HepG2 (cell line): Measurements from ENCODE around the gene PUS1. TPM values are rescaled to one million over a fixed set of nuclear protein-coding genes. Genes with fewer than 3 reads are reported as not detected.

Experiments used
- CHD4 ChIP-seq: fragments of 200-600 bp; sonication (generic); IDR thresholded peaks from 2 replicates; pipeline ENCODE4 v1.7.0; 2017; ENCODE audit warnings: mild to moderate bottlenecking, low read length, borderline replicate concordance
- EEA1 ChIP-seq: sonication (generic); formaldehyde crosslinking; IDR thresholded peaks from 2 replicates; pipeline ENCODE4 v1.5.1; 2020; ENCODE audit warnings: mild to moderate bottlenecking, missing genetic modification reagents, borderline replicate concordance
- FUBP1 ChIP-seq: sonication (generic); formaldehyde crosslinking; IDR thresholded peaks from 2 replicates; pipeline ENCODE4 v1.5.1; 2020; ENCODE audit warnings: missing genetic modification reagents, mild to moderate bottlenecking, borderline replicate concordance
- JARID2 ChIP-seq: sonication (generic); formaldehyde crosslinking; IDR thresholded peaks from 2 replicates; pipeline ENCODE4 v1.8.1; 2023; ENCODE audit warnings: missing genetic modification reagents, inconsistent platforms; ENCODE audit not compliant: insufficient replicate concordance
- KIAA2018 ChIP-seq: sonication (generic); formaldehyde crosslinking; IDR thresholded peaks from 2 replicates; pipeline ENCODE4 v1.5.0; 2020; ENCODE audit warnings: mild to moderate bottlenecking, missing genetic modification reagents, borderline replicate concordance
- MXD1 ChIP-seq: sonication (generic); formaldehyde crosslinking; IDR thresholded peaks from 2 replicates; pipeline ENCODE4 v1.4.0; 2020; ENCODE audit warnings: mild to moderate bottlenecking, missing genetic modification reagents
- RBAK ChIP-seq: sonication (generic); formaldehyde crosslinking; IDR thresholded peaks from 2 replicates; pipeline ENCODE4 v1.5.1; 2020; ENCODE audit warnings: mild to moderate bottlenecking, missing genetic modification reagents
- TBL1XR1 ChIP-seq: fragments of 150-350 bp; IDR thresholded peaks from 2 replicates; pipeline ENCODE4 v1.6.1; 2014; ENCODE audit warnings: borderline replicate concordance, low read length; ENCODE audit not compliant: partially characterized antibody
- ZBTB44 ChIP-seq: sonication (generic); formaldehyde crosslinking; IDR thresholded peaks from 2 replicates; pipeline ENCODE4 v1.4.0; 2020; ENCODE audit warnings: missing genetic modification reagents
- ZMAT5 ChIP-seq: sonication (generic); formaldehyde crosslinking; IDR thresholded peaks from 2 replicates; pipeline ENCODE4 v1.5.0; 2020; ENCODE audit warnings: mild to moderate bottlenecking, low read depth, missing genetic modification reagents, borderline replicate concordance
- ZNF138 ChIP-seq: sonication (generic); formaldehyde crosslinking; IDR thresholded peaks from 2 replicates; pipeline ENCODE4 v1.5.0; 2020; ENCODE audit warnings: mild to moderate bottlenecking, low read depth, missing genetic modification reagents
- ZNF333 ChIP-seq: sonication (generic); formaldehyde crosslinking; IDR thresholded peaks from 2 replicates; pipeline ENCODE4 v1.4.0; 2020; ENCODE audit warnings: mild to moderate bottlenecking, missing genetic modification reagents, borderline replicate concordance
- ZNF770 ChIP-seq: sonication (generic); formaldehyde crosslinking; IDR thresholded peaks from 2 replicates; pipeline ENCODE4 v1.5.0; 2020; ENCODE audit warnings: mild to moderate bottlenecking, missing genetic modification reagents
- polyA plus RNA-seq, 8 experiments: library from polyadenylated mRNA; depleted of rRNA in 3 of 8; stranded (reverse) in 7 of 8; unstranded in 1 of 8; fragments of >200 nt; fragmentation: Illumina TruSeq in 4 of 8; extraction: Trizol in 4 of 8; gene quantifications; 2 replicates each; pipeline versions ENCODE4 v1.2.1 to v1.2.3, GENCODE V29; 2011 to 2016; ENCODE audit warnings: low read depth in 4 of 8, missing spikeins in 1 of 8, mixed read lengths in 1 of 8; ENCODE audit not compliant: insufficient read depth in 1 of 8
- total RNA-seq, 5 experiments: library from RNA; depleted of rRNA; stranded (reverse); fragments of >200 nt; fragmentation: Illumina TruSeq; extraction: Trizol; gene quantifications; 2 replicates each; pipeline ENCODE4 v1.2.3, GENCODE V29; 2016; ENCODE audit warnings: low read depth in 1 of 5

PUS1 gene
- total and polyA plus RNA-seq, 2 of the 13 experiments (the other 11 are each of a cell fraction or from before 2014, with no cell fraction given): 19.2 to 24.7 TPM

GRCh38 chr12:131930510-131930909, 1.4 kb downstream of the PUS1 start (continued):
- TF ChIP-seq KIAA2018 (CRISPR knock-in tag) (no peak), ZNF138 (CRISPR knock-in tag) (no peak), ZBTB44 (no peak), EEA1 (no peak), ZMAT5 (CRISPR knock-in tag) (no peak), MXD1 (CRISPR knock-in tag) (no peak), JARID2 (CRISPR knock-in tag) (no peak), RBAK (CRISPR knock-in tag) (no peak), CHD4 (no peak), FUBP1 (no peak), TBL1XR1 (no peak), ZNF770 (CRISPR knock-in tag) (peak; percentile 97), ZNF333 (no peak)
